Mucosa of gallbladder (tissue), 1 donor: ENCODE data around the gene SIGLEC15. TPM values are rescaled to one million over a fixed set of nuclear protein-coding genes. Genes with fewer than 3 reads are reported as not detected.
"Not testable (repeated sequence)": the region's sequence is repeated elsewhere in the genome, so short reads cannot be mapped to it uniquely, and the experiment has no call there.

Experiments used
- DNase-seq: peaks from one replicate; pipeline ENCODE4 v3.0.0-alpha.2; 2020; ENCODE audit warnings: low spot score
- total RNA-seq: library from RNA; stranded (reverse); gene quantifications from one replicate; pipeline ENCODE4 v1.2.1, GENCODE V29; 2021
- donor health status: DM: no; HTN: no; CAD: no.

SIGLEC15 gene
- total RNA-seq, 1 donor from 2014 or later = 4.7 TPM

DNA sequence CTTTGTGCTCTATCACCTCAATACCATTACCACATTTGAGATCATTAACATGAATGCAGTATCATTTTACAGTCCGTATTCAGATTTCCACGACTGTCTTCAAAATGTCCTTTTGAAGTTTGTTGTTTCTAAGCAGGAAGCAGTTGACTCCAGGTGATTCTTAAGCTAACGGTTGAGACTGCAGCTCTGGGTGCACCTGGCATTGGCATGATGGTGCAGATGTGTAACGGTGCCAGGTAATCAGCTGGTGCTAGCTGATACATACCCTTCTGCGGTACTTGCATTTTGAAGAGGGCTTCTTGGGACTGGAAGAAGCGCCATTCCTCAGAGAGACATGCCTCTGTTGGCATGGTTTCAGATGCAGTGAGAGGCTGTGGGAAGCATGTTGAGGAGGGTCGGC lies 19.5 kb downstream of the SIGLEC15 start:
- DNase-seq = no peak

DNA sequence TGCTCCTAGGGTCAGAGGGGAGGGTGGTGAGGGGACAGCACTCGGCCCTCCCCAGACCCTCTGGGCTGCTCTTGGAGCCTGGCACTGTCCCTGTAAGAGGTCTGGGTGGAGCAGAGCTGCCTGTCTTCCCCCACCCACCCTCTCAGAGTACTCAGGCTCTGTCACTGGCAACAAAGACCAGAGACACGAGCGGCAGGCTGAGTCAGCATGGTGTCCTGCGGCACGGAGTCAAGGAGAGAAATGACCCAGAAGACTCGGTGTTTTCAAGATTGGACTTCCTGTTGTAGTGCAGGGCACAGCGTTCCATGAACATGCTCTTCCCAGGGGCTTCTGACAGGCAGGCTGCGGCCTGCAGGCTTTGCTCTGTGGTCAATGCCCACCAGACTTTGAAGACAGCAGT lies 19.9 kb downstream of the SIGLEC15 start:
- DNase-seq = no peak

DNA sequence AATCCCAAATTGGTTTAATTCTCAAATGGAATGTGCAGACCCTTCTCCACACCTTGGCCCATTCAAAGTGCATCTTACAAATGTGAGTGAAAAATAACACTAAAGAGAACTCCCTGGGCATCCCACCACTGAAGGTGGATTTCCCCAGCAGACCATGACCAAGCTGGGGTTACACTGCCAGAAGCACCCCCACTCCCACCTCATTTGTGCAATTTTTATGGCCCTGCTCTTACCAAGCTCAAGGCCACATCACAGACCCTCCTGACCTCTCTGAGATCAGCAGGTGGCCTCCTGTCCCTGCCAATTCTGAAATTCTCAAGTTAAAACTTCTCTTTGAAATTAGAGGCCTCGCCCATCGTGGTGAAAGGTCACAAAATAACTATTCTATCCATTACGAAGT lies 21.6 kb downstream of the SIGLEC15 start:
- no peak for DNase-seq

DNA sequence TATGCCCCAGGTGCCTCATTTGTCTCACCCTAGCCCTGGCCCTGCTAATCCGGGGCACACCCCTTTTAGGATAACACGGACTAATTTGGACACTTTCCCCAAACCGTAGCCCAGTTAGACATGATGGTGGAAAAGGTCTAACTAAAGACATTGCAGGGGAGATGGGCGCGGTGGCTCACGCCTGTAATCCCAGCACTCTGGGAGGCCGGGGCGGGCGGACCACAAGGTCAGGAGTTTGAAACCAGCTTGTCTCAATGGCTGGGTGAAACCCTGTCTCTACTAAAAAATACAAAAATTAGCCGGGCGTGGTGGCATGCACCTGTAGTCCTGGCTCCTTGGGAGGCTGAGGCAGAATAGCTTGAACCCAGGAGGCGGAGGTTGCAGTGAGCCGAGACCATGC lies 23.2 kb downstream of the SIGLEC15 start:
- DNase-seq = not testable (repeated sequence)

DNA sequence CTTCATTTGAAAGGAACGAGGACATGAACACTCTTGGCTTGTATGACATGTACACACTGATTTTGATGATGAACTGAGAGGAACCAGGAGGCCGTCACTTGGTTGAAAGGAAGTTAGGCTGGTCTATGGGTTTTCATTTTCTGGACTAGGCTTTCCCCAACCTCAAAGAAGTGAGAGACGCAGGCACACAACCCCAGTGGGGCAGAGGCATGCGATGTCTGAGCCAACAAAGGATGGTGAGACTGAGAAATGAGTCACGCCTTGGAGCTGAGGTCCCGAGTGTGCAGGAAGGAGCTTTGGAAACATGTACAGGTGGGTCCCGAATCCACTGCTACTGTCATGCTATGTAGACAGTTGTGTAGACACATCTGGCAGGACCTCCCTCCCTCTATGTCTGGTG lies 24.1 kb downstream of the SIGLEC15 start:
- no peak for DNase-seq

DNA sequence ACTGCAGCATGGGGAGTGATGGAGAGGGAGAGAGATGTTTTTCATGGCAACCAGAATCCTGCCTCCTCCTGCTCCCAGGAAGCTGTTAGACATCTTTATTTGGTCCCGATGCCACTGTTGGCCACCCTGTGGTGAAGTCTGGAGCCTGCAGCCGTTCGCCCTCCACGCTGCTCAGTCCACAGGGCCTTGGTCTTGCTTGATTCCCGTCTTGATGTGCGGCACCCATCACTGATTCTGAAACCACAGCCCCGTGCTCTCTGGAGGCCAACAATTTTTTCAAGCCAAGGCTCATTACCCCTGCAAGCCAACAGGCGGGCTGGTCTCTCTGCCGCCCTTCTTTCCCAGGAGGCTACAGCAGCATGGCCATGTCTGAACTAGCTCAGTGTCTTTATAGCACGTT lies 24.5 kb downstream of the SIGLEC15 start:
- no peak for DNase-seq

DNA sequence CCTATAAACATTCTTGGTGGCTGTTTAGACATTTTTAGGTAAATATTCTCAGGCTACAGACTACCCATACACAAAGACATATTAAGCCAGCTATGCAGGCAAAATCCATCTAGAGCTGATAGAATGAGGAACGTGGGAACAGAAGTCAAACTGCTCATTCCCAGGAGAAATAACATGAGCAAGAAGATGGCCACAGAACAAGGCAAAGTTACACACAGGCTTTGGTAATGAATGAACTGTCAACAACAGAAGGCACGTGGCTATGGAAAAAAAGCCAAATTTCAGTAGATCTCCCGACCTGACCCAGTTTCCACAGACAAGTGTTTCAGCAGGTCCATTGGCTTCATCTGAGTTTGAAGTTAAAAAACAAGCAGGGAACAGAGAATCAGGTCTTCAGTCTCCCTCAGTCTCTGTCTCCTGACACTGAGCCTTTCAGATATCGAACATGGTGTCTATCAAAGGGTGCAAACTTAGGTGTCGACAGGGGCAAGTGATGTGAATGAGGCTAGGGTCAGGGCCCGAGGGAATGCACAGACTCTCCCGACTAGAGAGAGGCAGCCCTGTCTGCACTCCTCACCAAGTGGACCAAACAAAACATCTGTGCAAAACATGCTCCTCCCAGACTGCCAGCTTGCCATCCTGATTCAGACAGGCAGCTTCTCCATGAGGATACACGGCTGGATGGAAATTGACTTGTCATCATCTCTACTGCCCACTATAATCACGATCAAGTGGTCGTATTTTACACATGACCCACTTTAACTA lies 25.9 kb downstream of the SIGLEC15 start:
- no peak for DNase-seq

DNA sequence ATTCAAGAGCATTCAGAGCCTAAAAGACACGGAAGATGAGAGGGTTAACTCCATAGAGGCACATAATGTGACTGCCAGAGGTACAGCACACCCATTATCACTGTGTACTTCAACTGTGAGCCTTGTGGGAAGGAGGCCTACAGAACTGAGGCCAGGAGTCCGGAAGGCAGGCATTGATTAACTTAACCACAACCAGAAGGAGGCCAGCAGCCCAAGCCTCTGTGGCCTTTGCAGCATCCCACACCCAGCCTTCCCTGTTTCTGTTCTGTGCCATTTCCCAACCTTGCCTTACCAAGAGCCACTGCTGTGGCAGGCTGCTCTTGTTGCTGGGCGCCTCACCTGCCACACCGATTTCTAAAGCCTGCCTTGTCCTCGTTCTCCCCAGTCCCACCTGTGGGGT lies 27.2 kb downstream of the SIGLEC15 start:
- DNase-seq = no peak

DNA sequence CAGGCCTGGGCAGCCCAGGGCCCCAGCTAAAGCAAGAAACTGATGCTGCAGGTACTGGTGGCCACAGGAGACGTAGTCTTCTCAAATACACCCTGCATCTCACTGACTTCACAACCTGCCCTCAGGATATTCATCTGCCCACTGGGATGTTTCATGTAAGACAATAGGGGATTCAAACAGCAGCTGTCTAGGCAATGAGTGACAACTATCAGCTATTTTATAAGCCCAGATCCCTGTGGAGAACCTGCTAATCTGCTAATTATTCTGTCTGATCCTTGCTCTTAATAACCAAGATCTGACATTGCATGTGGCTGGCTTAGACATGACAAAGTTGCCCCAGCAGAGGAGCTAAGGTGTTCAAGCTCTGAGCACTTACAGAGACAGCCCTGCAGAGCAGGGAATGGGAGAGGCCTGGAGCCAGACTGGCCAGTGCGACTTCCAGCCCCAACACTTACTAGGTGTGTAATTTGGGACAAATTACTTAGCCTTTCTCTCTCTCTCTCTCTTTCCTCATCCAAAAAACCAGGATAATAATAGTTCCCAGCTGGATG lies 28.6 kb downstream of the SIGLEC15 start:
- DNase-seq = no peak

DNA sequence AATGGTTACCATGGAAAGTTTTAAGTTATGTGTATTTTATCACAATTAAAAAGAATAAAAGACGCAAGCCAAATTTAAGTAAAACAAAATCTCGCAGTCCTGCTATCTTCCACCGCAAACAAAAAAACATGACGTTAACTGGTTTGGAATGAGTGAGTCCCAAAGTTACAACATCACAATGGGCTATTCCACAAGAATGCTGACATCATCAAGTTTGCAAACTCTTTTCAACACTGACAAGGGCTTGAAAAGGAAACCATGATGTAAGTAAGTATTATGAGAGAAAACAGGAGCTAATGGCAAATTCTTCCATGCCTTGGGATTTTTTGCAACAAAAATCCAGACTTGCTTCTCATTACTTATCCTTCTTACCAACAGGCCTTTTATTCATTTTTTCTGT lies 31.1 kb downstream of the SIGLEC15 start:
- no peak for DNase-seq

DNA sequence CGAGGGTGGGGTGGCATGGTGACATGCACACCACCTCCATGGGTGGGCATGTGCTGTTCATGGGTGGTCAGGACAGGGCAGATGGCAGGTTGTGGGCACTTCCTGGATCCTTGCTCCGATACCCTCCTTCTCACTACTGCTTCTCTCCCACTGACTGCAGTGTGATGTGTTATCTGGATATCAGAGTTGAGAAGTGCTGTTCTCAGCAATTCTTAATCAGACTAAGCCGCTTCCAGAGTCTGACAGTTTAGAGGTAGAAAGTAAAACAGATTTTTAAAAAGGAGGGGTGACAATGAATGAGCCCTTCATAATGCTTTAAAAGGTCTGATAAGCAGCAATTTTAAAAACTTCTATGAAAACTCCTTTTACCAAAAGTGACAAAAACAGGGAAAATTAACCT lies 33.9 kb downstream of the SIGLEC15 start:
- DNase-seq = no peak

DNA sequence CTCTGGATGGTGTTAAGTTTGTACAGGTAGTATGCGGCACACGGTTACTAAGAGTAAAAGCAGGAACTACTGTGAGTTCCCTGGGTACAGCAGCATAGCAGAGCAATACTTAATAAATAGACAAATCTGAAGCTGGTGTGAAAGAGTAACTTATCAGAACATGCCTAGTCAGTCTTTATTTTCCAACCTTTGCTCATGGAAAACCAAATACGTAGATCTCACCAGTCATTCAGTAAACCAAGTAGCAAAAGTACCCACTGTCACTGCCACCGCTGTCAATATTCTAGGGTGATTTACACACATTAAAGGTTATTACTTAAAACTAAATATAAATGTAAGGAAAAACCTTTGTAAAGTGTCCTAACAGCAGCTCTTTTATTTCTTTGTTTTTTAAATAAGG lies 35.0 kb downstream of the SIGLEC15 start:
- no peak for DNase-seq

DNA sequence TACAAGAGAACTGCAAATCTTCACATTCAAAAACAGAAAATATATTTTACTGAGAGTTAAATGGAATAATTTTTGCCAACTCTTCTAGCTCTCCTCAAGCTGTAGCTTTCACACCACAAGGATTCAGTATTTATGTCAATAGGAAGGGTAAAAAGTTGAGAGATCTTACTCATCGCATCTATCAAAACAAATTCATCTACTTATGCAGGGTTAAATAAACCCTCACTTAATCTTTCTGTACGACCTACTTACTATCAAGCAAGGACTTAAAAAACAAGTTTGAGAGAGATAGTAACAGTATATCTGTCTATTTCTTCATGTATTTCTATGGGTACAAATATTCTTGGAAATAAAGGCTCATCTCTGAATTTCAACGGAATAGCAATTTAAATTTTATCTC lies 35.5 kb downstream of the SIGLEC15 start:
- DNase-seq = no peak

DNA sequence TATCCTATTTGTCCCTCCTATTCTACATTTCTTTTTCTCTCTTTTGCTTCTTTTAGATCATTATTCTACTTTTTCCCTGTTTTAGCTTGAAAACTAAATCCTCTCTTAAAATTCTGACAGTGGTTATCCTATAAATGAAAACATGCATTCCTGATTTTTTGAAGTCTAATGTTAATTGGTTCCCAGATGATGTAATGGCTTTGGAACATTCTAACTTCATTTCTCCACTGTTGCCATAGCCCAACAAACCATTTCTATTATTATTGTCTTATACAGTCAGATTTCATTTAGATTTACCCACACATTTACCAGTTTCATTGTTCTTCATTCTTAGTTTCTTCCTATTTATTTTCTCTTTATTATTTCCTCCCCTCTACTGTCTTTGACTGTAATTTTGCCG lies 36.5 kb downstream of the SIGLEC15 start:
- no peak for DNase-seq

DNA sequence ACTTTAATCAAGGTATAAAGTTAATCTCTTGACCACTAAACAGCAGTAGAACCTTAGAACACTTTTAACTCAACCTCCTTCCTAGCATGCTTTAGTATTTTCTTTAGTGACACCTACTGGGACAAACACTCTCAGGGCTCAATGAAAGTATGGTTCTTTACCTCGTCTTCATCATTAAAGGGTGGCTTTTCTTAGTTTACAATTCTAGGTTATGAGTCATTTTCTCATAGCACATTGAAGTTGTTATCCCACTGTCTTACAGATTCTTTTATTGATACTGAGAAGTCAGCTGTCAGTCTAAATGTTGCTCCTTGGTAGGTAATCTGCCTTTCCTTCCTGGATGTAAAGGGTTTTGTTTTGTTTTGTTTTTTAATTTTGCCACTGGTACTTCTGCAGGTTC lies 38.0 kb downstream of the SIGLEC15 start:
- DNase-seq = no peak

DNA sequence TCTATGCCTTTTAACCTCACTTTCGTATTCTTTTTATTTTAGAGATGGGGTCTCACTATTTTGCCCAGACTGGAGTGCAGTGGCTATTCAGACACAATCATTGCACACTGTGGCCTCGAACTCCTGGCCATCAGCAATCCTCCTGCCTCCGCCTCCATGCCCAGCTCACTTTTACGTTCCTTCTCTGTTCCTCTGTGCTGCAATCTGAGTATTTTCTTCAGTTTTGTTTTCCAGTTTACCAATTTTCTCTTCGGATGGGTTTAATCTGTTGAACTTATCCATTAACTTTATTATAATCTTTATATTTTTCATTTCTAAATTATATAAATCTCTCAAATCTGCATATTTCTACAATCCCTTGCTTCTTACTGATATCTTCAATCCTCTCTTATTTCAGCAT lies 38.6 kb downstream of the SIGLEC15 start:
- DNase-seq = no peak

DNA sequence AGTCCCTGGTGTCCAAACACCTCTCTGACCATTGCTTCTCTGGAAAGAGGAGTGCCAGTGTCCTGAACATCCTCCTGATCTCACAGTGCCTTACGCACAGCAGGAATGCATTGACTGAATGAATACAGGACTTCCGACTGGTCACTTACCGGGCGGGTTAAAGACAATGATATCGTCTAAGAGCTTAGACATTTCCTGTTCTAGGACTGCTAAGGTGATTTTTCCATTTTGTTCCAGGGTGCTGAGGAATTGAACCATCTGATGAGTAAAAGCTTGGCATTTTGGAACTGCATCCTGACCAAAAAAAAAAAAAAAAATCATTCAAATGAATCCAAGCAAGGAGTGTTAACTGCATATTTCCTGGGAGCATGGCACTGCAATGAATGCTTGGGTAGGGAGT lies 40.0 kb downstream of the SIGLEC15 start:
- no peak for DNase-seq

DNA sequence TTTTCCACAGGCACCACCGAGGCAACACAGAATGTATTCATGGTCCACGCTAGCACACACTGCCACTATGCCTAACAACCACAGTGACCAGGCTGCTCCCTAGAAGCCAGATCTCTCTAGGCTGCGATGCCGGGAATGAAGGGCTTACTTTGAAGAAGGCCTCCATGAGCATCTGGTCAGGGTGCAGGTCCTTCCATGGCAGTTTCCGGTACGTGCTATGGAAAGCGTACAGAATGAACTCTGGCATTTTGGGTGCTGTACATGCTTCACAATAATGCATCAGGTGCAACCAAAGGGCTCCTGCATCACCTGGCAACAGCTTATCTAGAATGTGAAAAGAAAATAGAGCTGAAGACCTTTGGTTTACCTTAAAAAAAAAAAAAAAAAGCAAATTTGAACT lies 44.9 kb downstream of the SIGLEC15 start:
- no peak for DNase-seq

DNA sequence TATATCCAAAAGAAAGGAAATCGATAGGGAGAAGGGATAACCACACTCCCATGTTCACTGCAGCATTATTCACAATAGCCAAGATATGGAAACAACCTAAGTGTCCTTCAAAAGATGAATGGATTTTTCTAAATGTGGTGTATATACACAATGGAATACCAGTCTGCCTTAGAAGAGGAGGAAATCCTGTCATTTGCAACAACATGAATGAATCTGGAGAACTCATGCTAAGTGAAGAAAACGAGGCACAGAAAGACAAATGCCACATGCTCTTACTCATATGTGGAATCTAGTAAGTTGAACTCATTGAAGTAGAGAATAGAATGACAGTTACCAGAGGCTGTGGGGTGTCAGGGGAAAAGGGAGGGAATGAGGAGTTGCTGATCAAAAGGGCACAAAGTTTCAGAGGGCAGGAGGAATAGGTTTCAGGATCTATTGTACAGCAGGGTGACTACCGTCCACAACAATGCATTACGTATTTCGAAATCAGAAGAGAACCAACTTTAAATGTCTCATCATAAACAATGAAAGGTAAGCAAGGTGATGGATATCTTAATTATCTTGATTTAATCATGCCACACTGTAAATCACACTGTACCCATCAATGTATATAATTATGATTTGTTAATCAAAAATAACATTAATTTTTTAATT lies 46.1 kb downstream of the SIGLEC15 start:
- no peak for DNase-seq

DNA sequence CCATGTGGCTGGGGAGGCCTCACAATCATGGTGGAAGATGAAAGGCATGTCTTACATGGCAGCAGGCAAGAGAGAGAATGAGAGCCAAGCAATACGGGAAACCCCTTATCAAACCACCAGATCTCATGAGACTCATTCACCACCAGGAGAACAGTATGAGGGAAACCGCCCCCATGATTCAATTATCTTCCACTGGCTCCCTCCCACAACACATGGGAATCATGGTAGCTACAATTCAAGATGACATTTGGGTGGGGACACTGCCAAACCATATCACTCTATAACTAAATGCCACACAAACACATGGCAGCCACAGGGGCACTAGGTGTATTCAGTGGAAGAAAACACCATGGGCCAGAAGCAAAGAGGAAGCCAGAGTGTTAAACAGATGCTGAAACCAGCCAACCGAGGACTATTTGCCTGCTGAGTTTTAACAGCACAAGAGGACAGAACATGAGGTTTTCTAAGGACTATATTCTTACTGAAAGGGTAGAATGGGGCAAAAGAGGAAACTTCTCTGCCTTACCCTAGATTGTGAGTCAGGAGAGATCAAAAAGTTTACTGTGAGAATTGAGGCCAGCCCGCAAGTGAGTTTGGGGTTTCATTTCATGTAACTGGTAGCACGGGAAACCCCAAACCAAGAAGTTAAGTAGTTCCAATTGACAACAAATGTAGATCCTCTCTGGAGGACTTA lies 49.2 kb downstream of the SIGLEC15 start:
- no peak for DNase-seq

DNA sequence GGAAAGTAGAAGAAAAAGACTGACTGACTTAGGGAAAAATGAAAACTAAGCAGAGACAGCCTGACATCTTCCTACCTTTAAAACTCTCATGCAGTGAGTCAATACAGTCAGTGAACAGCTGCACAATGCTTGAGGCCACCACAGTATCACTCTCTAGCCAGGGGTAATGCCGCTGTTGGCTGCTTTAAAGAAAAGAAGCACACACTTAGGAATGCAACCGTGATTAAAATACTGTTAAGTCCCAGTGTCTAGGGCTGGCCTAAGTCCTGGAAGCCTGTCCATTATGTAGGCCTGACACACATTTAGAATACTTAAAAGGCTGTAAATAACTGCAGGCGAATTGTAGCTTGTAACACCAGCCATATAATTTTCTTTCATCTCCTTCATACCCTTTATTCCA lies 50.7 kb downstream of the SIGLEC15 start:
- DNase-seq = no peak

DNA sequence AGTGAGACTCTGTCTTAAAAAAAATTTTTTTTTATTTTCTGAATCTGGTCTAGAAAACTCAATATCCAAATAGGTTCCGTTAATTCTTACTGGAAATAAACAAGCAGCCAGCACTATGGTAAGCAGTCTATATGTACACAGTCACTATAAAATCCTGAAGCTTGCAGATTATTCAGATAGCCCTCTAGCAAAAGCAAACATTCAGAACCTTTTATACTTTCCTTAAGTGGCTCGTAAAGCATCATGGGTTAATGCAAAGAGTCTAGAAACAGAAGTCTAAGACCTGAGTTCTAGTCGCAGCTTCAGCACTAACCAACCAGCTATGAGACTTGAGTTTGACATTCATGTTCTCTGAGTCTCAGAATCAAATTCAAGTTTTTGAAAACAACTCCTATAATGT lies 51.9 kb downstream of the SIGLEC15 start:
- no peak for DNase-seq
